ENCODE measurements around the gene UNC5A.

The UNC5A gene

GRCh38 chr5:176775409-176775808 lies 35.0 kb upstream of the UNC5A start:
- DNase-seq (ENCODE audit: low read depth): no peak
- in situ Hi-C loops (cut with HindIII; ENCODE audit: low sequenced_read_pairs): no loop called here
- H3K4me3 ChIP-seq (ENCODE audit: low read depth, low read length): no peak overlapping the region
- no peak for TF ChIP-seq CTCF (IDR thresholded peaks at IDR 0.05; ENCODE audit: low read depth, low read length, missing control alignments)

- no peak overlapping the region for H3K4me3 ChIP-seq (ENCODE audit: low read depth, low read length)
- no peak for TF ChIP-seq CTCF (IDR thresholded peaks at IDR 0.05; ENCODE audit: low read depth, low read length, missing control alignments)
- DNase-seq (ENCODE audit: low read depth): no peak
- in situ Hi-C loops (cut with HindIII; ENCODE audit: low sequenced_read_pairs): no loop called here
Observed at GRCh38 chr5:176776141-176776865, 34.1 kb upstream of the UNC5A start.

DNA sequence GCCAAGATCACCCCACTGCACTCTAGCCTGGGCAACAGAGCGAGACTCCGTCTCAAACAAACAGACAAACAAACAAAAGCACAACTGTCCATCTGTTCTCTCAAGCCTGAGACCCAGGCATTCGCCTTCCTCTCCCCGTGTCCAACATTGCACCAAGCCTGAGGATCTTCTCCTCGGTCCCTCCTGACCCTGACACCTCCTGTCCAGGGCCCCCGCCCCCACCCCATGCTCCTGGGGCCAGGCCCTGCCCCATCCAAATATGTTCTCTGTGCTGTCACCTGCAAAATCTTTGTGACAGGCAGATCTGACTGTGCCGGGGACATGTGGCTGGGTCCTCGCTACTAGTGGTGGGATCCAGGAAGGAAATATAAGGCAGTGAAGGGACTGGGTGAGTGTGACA lies 33.4 kb upstream of the UNC5A start:
- no peak overlapping the region for H3K4me3 ChIP-seq (ENCODE audit: low read depth, low read length)
- DNase-seq (ENCODE audit: low read depth): no peak
- TF ChIP-seq CTCF (IDR thresholded peaks at IDR 0.05; ENCODE audit: low read depth, low read length, missing control alignments): no peak
- in situ Hi-C loops (cut with HindIII; ENCODE audit: low sequenced_read_pairs): no loop called here

DNA sequence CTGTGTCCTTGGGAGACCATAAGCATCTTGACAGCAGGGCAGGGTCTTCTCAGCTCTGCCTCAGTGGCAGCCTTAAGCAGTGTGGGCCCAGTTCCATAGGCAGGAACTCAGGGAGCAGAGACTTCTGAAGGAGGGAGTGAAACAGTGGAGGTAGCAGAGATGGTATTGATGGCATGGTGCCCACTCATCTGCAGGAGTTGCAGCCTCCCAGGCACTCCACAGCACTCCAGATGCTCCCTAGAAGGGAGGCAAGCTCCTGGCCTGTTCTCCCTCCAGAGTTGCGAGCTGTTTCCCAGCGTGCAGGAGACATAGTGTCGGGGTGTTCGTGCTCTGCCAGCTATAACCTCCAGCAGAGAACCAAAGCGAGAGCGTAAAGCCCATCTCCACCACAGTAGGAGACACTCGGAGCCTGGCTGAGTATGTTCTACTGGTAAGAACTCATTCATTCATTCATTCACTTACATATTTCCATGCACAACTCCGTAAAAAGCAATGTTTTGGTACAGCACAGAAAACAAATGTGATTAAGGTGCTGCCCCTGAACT lies 31.4 kb upstream of the UNC5A start:
- DNase-seq (ENCODE audit: low read depth): no peak
- no peak overlapping the region for H3K4me3 ChIP-seq (ENCODE audit: low read depth, low read length)
- no peak for TF ChIP-seq CTCF (IDR thresholded peaks at IDR 0.05; ENCODE audit: low read depth, low read length, missing control alignments)
- in situ Hi-C loops (cut with HindIII; ENCODE audit: low sequenced_read_pairs): no loop called here

GRCh38 chr5:176779537-176779936 lies 30.8 kb upstream of the UNC5A start:
- H3K4me3 ChIP-seq (ENCODE audit: low read depth, low read length): no peak overlapping the region
- in situ Hi-C loops (cut with HindIII; ENCODE audit: low sequenced_read_pairs): no loop called here
- no peak for DNase-seq (ENCODE audit: low read depth)
- TF ChIP-seq CTCF (IDR thresholded peaks at IDR 0.05; ENCODE audit: low read depth, low read length, missing control alignments): no peak

DNA sequence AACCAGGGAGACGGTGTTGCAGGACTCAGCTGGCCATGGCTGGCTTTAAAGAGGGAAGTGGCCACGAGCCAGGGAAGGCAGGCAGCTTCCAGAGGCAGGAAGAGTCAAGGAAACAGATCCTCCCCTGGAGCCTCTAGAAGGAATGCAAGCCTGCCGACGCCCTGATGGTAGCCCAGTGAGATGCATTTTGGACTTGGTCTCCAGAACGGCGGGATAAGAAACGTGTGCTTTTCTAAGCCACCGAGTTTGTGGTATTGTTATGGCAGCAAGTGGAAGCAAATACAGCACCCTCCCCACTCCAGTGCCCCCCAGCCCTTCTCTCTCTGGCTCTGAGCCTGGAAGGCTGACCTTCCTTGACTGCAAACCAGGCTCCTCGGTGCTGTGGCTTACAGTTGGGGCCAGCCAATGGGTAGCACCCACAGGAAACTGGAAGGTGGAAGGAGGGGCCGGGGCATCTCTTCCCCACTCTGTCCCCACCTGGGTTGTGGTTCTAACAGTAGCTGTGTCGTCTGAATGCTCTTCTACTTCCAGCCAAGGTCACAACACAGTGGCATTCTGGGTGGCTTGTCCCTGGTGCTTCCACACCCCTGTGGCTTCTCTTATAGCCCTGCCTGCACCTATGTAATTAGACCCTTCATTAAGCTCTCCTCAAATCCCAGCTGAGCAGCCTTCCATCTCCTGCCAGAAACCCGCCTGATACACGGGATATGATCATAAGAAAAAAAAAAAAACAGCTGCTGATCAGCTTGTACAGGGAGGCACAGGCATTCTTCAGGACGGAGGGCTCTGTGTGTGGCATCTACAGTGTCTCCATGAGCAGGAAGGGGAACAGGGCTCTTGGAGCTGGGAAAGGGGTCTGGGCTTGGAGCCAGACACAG lies 29.9 kb upstream of the UNC5A start:
- no peak overlapping the region for H3K4me3 ChIP-seq (ENCODE audit: low read depth, low read length)
- TF ChIP-seq CTCF (IDR thresholded peaks at IDR 0.05; ENCODE audit: low read depth, low read length, missing control alignments): no peak
- no peak for DNase-seq (ENCODE audit: low read depth)
- in situ Hi-C loops (cut with HindIII; ENCODE audit: low sequenced_read_pairs): no loop called here

Measured in astrocyte of the cerebellum (primary cell).